Measurements from ENCODE around the gene SCIN.
"Not testable (repeated sequence)": the region's sequence is repeated elsewhere in the genome, so short reads cannot be mapped to it uniquely, and the experiment has no call there.

The SCIN gene

DNA sequence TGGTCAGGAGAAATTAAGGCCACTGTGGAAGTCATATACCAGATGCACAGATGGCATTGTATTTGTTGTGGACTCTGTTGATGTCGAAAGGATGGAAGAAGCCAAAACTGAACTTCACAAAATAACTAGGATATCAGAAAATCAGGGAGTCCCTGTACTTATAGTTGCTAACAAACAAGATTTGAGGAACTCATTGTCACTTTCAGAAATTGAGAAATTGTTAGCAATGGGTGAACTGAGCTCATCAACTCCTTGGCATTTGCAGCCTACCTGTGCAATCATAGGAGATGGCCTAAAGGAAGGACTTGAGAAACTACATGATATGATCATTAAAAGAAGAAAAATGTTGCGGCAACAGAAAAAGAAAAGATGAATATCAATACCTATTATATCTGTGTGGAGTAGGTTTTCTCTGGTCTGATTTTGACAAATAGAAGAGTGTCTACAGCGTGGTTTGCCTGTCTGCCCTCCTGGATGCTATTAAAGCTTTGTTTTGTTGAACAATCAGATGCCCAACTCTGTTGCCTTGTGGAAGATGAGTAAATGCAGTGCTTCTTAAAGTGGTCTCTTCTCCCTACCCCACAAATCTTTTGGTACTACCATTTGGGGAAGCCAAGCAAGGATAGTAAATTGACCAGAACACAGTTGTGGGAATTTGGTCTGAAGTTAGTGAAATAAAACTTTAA is 118.1 kb downstream of the SCIN start:
- DNase-seq (ENCODE audit: low read depth), result not testable (repeated sequence)

DNA sequence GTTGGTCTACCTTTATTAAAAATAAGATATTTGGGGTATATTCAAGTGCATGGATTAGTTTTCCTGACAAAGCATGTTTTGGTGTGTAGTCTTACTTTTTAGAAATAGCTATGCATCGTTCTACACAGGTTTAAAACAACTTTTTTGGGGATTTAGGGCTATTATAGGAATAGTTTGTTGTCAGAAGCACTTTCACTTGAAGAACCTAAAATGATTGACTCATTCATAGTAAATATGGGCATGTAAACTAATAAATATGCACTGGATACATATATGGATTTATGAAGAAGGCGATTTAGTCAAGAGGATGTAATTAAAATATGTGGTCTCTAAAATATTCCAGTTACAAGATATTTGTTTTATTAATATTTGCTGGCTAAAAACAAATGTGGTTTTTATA is 118.9 kb downstream of the SCIN start:
- no peak for DNase-seq (ENCODE audit: low read depth)

DNA sequence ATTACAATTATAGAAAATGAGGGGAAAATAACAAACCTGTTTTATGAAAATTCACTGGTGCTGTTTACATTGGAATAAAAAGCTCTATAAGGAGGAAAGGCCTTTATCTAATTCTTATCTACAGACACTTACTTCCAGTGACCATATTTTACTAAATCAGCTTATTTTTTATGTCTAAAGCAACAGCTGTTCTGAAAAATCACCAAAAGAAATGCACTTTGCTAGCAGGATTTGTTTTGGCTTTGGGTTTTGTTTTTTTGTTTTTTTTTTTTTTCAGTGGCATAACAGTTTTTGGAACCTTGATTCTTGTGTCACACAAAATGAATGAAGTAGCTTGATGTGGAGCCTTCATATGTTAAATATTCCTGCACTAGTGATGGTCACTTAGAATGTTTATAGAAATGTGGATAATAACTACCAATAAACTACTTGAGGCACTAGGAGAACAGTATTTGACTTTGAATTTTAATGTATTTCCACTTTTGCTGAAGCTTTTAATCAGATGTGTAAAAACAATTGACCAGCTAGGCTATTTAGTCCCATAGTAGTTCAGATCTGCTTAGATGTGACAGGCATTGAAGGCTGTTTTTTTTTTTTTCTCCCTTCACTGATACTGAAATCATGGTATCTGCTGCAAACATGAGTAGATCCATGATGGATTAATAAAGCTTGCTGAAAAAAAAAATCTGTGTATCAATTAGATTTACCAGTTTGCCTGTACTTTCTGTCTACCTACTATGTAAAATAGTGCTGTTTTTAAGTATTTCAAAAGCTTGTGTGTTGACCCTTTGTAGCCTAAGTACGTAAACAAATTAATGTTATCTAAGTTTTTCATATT is 119.7 kb downstream of the SCIN start:
- no peak for DNase-seq (ENCODE audit: low read depth)

DNA sequence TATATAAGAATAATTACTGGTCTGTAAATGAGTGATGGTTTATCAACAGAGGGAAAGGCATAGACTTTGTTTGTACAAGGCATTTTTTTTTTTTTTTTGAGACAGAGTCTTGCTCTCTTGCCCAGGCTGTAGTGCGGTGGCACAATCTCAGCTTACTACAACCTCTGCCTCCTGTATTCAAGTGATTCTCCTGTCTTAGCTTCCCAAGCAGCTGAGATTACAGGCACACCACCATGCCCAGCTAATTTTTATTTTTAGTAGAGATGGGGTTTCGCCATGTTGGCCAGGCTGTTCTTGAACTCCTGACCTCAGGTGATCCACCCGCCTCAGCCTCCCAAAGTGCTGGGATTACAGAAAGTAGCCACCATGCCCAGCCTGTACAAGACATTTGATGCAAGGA is 120.9 kb downstream of the SCIN start:
- DNase-seq (ENCODE audit: low read depth), result not testable (repeated sequence)

DNA sequence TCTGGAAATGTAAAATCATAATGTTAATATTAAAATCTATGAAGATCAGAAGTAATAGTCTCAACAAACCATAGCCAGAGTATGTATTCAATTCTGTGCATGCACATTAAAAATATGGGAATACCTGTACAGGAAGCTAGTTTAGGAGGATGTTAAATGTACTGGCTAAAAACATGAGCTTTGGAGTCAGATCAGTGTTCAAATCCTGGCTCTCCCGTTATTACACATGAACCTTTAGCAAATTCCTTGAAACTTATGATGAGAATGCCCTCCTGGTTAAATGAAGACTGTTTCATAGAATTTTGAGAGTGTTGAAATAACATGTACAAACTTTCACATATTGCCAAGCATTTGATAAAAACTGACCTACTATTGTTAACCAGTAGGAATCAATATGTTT is 121.5 kb downstream of the SCIN start:
- no peak for DNase-seq (ENCODE audit: low read depth)

DNA sequence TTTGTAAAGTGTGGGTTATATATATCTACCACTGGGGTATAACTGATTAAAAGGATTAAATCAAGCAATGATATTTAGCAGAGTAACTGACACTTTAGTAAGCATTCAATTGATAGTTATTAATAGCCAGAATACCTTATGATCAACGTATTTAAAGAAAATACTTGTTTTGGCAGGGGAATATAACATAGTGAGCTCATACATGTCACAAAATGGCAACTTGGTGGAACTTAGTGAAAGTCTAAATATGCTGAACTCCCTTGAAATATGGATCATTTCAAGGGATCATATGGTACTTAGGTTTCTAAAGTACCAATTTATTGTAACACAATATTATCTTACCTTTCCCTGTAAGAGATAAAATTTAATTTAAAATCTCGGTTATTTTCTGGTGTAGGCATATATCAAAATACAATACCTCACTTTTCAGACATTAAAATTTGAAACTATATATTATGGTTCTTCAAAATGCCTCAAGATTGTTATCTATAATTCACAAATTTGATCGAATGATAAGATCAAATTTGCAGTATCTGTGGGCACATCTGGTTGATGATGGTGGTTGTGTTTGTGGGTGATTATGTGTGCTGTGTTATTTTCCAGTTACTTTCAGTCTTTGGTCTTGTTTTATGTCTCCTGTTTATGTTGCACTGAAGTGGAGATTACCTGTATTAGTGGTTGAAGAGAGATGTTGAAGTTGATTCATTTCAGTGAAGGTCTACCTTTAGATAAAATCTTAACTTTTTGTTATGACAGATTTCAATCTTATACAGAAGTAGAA is 122.1 kb downstream of the SCIN start:
- no peak for DNase-seq (ENCODE audit: low read depth)

- no peak for DNase-seq (ENCODE audit: low read depth)
Measured at GRCh38 chr7:12694817-12695216, 124.3 kb downstream of the SCIN start.

GRCh38 chr7:12695965-12696364 is 125.4 kb downstream of the SCIN start:
- DNase-seq (ENCODE audit: low read depth), result no peak

- no peak for DNase-seq (ENCODE audit: low read depth)
Measured at GRCh38 chr7:12699299-12699698, 128.8 kb downstream of the SCIN start.

DNA sequence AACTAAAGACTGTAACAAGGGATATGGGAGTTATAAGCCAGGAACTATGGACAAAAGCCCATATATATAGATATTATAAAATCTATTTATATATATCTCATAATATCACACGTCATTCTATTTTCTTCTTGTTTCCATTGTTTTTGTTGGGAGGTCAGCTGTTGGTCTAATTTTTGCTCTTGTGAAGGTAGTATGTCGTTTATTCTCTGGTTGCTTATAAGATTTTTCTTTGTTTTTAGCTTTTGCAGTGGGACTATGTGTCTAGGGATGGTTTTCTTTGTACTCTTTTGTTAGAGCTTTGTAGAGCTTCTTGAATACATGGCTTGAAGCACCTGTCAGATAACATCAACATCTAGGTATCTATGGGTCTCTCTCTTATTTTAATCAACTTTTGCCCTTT is 130.9 kb downstream of the SCIN start:
- DNase-seq (ENCODE audit: low read depth), result no peak

- DNase-seq (ENCODE audit: low read depth), result no peak
Measured at GRCh38 chr7:12703881-12704280, 133.4 kb downstream of the SCIN start.

DNA sequence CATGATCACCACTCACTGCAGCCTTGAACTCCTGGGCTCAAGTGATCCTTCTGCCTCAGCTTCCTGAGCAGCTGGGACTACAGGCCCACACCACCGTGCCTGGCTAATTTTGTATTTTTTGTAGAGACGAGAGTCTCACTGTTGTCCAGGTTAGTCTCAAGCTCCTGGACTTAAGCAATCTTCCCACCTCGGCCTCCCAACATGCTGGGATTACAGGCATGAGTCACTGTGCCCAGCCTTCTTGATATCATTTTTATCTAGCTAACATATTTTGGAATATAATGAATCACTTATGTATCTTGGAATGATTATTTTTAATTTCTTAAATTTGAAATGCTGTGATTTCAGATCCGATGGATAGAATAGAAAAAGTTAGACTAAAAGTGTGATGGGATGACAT is 135.4 kb downstream of the SCIN start:
- no peak for DNase-seq (ENCODE audit: low read depth)

DNA sequence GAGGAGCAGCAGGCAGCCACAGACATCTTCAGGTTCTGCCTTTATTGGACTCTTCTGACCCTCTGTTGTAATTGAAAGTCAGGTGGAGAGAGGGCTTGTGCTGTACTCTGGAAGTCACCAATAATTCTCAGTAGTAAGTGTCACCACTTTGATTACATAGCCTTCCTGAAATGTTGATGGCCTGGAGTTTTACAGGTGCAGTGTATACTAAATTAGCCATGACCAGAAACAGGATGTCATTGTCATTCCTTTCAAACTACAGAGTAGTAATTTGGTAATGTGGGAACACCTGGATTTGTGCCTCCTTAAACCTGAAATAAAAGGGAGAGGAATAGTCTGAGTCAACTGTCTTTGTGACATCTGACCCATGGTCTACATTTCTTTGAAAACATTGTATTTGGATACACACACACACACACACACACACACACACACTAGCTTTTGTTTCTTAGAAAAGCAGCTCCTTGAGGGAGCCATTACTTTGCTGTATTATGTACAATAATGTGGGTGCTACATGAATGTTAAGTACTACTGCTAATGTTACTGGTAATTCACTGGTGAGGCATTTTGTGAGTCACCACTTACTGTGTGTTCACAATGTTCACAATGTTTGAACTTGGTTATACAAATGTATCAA is 136.5 kb downstream of the SCIN start:
- no peak for DNase-seq (ENCODE audit: low read depth)

DNA sequence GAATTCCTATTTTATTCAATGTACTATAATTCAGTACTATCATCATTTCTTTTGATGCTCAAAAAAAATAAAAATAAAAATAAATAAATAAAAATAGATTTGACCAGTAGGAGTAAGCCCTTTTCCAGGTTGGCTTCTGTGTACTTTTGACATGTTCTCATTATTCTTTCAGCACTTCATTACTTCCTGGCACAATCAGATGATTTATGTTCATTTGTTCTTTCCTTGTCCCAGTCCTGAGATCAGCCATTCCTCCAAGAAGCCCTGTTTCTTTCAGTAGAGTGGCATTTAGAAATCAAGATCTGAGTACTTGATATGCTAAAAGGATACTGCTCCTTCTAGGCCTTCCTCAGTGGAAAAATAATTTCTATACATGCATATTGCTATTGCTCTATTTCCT is 137.8 kb downstream of the SCIN start:
- no peak for DNase-seq (ENCODE audit: low read depth)

Measured in stimulated activated CD8-positive, alpha-beta memory T cell treated with anti-CD3 and anti-CD28 coated beads, Interleukin-4, amount 100 ng/mL, for 24 hours (primary cell).